Embryonic facial prominence (tissue), 1 donor: Measurements from ENCODE around the gene UBP1.
"Not testable (repeated sequence)": the region's sequence is repeated elsewhere in the genome, so short reads cannot be mapped to it uniquely, and the experiment has no call there.

Experiments
- DNase-seq: peaks from one replicate; pipeline ENCODE4 v3.0.0-alpha.2; 2016; ENCODE audit errors: extremely low spot score

Gene UBP1

GRCh38 chr3:33440328-33441224 lies at the start of gene UBP1:
UBP1 (minus strand) TSS chr3:33440405; CDS start chr3:33439848, 557 bp downstream.
- peak; percentile 98 for DNase-seq

DNA sequence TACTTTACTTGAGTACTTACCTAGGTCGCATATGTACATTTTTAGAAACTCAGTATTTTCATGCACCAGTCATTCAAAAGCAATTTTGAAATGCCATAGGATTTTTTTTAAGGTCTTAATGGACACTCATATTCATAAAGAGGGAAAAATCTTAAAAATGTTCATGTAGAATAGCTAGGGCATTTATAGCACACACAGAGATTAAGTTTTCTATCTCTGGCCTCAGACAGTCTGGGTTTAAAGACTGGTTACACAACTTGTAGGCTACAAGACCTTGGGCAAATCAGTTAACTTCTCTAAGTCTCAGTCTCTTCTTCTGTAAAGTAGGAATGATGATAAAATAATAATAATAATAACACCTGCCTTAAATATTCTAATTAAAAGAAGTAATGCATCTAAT lies 48.5 kb upstream of the UBP1 start:
- no peak for DNase-seq

DNA sequence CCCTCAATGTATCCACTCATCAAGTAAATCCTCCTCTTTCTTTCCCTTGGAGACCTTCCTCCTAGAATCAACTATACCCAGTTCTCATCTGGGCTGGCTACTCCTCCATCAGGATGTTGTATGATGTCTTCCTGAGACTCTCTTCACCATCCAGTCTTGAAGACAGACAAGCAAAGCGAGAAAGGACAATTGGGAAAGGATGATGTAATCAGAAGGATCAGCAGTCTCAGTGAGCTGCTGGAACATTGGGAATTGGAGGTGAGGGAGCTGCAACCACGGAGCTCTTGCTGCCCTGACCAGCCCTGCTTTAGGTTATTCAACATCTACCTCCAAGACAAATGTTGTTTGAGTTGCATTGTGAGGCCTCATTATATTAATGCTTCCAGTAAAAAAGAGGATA lies 48.0 kb upstream of the UBP1 start:
- no peak for DNase-seq

DNA sequence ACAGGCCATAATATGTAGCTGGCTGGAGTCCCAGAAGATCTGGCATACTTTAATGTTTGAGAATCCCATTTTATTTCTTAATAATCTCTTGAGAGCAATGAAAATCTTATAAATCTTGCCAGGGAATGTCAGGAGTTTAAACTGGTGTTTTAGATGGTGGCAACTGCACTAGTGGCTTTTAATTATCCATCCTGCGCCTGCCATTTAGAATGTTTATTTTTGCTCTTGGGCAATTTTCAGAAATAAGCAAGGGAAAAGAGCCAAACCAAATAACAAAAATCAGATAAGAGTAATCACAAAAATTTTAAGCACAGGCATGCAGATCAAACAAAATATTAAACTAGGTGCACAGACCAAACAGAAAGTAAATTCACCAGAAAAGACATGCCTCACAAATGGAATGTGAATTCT lies 41.9 kb upstream of the UBP1 start:
- no peak for DNase-seq

DNA sequence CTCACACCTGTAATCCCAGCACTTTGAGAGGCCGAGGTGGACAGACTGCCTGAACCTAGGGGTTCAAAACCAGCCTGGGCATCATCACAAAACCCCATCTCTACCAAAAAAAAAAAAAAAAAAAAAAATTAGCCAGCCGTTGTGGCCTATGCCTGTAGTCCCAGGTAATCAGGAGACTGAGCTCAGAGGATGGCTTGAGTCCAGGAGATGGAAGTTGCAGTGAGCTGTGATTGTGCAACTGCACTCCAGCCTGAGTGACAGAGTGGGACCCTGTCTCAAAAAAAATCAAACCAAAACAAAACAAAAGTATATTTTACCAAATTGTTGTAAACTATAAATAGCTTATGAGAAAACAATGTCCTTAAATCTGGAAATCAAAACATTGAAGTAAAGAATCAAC lies 34.7 kb upstream of the UBP1 start:
- DNase-seq: no peak

DNA sequence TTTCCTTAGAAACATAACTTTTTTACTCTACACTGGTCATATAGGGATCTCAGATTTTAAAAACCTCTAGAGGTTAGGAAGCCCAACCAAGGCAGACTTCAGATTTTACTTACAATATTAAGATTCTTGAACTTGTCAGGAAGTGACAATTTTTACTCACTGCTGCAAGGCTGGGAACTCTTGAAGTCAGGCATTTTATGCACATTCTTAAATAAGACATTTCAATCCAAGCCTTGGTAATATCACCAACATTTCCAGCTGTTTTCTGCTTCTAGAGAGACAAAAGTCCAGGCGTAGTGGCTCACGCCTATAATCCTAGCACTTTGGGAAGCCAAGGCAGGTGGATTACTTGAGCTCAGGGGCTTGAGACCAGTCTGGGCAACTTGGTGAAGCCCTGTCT lies 33.6 kb upstream of the UBP1 start:
- no peak for DNase-seq

DNA sequence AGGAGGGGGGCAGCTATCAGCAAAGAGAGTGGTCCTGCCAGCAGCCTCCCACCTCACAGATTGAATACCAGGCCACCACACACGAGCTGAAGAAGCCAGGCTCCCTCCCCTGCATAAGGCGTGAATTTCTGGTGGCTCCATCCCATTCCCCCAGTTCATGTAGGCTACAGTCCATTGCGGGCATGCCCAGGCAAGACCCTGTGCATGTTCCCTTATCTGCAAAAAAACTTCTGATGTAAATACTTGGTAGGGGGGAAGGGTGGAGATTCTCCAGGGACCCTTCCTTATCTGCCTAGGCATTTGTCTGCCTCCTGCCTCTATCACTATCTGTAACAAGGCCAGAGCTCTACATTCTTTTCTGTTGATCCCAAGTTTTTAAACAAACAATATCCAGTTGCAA lies 27.6 kb upstream of the UBP1 start:
- no peak for DNase-seq

- DNase-seq: no peak
These were observed 20.9 kb upstream of the UBP1 start for GRCh38 chr3:33461097-33461496.

GRCh38 chr3:33459577-33459976 lies 19.4 kb upstream of the UBP1 start:
- DNase-seq: not testable (repeated sequence)

DNA sequence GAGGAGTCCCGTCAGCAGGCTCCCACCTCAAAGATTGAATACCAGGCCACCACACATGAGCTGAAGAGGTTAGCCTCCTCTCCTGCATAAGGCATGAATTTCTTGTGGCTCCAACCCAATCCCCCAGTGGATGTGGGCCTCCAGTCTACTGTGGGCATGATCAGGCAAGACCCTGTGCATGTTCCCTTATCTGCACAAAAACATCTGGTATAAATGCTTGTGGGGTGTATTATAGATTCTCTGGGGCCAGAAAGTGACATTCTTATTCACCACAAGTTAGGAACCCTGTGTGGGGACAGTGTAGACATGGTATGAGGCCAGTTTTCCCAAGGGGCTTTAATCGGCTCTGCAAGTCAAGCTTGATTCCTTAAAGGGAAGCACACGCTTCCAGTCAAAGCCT lies 18.2 kb upstream of the UBP1 start:
- no peak for DNase-seq

DNA sequence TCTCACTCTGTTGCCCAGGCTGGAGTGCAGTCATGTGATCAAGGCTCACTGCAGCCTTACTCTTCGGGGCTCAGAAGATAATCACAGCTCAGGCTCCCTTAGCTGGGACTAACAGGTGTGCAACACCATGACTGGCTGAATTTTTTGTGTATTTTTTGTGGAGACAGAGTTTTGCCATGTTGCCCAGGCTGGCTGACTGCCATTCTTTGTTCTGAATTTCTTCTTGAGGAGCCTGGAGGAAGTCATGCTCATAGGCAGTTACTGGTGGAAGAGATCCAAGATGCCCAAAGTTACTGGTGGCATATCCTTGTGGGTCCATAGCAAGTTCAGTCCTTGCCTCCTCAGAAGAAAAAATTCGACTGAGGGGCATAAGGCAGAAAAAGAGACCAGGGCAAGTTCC lies 16.6 kb upstream of the UBP1 start:
- no peak for DNase-seq

- no peak for DNase-seq
These were observed 13.1 kb upstream of the UBP1 start for GRCh38 chr3:33453331-33453761.

DNA sequence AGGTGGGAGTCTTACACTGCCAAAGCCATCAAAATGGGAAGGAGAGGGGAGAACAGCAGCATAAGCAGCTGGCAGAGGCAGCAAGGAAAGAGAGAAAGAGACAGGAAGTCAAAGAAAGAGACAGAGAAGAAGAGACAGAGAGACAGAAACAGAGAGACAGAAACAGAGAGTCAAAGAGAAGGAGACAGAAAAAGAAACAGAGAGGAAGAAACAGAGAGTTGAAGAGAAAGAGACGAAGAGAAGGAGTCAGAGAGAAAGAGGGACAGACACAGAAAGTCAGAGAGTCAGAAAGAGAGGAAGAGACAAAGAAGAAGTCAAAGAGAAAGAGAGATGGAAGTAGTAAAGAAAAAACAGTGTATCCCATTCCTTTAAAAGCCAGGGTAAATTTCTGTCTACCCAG lies 11.8 kb upstream of the UBP1 start:
- DNase-seq: not testable (repeated sequence)

DNA sequence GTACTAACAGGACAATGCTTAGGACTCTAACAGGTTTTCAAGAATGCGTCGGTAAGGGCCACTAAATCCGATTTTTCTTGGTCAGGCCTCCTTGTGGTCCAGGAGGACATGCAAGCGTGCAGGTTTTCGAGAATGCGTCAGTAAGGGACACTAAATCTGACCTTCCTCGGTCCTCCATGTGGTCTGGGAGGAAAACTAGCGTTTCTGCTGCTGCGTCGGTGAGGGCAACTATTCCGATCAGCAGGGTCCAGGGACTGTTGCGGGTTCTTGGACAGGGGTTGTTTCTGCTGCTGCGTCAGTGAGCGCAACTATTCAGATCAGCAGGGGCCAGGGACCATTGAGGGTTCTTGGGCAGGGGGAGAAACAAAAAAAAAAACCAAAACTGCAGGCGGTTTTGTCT lies 7.8 kb upstream of the UBP1 start:
- no peak for DNase-seq

GRCh38 chr3:33447256-33447625 lies 7.0 kb upstream of the UBP1 start:
- not testable (repeated sequence) for DNase-seq

- no peak for DNase-seq
These were observed 2.0 kb upstream of the UBP1 start for GRCh38 chr3:33442190-33442589.

DNA sequence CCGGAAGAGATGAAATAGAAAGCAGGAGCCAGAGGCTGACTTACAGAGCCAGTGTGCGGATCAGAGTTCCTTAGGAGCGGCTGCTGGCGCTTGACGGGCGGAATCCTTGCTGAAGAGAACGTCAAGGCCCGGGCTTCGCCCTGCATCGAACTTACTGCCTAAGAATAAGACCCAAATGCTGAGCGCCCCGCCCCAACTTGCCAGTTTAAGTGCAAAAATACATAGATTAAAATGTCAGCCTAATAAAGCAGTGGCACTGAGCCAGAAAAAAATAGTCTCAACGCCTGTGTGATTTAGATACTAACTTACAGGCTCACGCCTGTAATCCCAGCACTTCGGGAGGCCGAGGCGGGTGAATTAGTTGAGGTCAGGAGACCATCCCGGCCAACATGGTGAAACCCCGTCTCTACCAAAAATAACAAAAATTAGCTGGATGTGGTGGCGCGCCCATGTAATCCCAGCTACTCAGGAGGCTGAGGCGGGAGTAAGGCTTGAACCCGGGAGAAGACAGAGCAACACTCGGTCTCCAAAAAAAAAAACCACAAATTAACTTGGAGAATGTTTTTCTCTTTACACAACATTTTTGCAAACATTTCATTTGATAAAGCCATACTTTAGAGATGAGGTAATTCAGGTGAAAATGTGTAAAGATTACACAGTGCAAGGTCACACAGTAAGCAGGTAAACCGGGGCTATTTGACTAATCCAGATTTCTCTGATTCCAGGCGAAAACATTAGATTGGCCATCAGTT lies 1.2 kb upstream of the UBP1 start:
- DNase-seq: no peak

DNA sequence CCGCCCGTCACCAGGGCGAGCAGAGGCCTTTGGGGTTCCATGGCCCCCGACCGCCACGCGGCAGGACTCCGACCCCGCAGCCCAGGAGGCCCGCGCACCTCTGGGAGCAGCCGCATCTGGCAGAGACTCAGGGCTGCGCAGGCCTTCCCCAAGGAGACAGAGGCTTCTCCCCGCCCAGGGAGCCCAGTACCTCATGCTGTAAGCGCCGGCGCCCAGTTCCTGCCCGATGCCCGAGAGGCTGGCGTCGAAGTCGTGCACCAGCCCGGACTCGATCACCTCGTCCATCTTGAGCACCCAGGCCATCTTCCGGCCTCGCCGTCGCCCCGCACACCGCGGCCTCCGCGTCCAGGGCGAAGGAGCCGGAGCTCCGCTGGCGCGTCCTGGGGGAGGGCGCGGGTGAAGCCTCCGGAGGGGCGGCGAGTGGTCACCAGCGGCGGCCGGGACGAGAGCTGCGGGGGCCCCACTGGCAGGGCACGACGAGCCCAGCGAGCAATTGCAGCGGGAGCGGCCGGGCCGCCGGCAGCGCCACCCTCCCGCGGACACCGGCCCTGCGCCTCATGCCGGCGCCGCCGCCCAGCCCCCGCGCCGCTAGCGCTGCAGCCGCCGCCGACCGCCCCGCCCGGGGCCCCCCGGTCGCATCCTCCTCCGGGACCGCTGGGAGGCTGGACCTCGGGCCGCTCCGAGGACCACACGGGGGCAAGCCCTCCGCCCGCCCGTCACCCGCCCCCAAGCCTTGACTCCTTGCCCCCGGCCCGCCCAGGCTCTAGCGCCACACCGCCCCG lies 468 bp downstream of the UBP1 start:
- DNase-seq: no peak

GRCh38 chr3:33438881-33439545 lies 1.2 kb downstream of the UBP1 start:
- DNase-seq: peak; percentile 20

- DNase-seq: no peak
These were observed 1.9 kb downstream of the UBP1 start for GRCh38 chr3:33438284-33438668.

GRCh38 chr3:33437556-33438283 lies 2.5 kb downstream of the UBP1 start:
- no peak for DNase-seq
